Mononuclear cell (primary cell): ENCODE data around the gene TMEM116. TPM values are rescaled to one million over a fixed set of nuclear protein-coding genes. Genes with fewer than 3 reads are reported as not detected.
"Not testable (repeated sequence)": the region's sequence is repeated elsewhere in the genome, so short reads cannot be mapped to it uniquely, and the experiment has no call there.

ENCODE experiments used
- H3K27me3 ChIP-seq: 2 replicates; pipeline ENCODE4 v1.6.0; 2011; ENCODE audit warnings: low read length, control low read depth; ENCODE audit not compliant: insufficient read depth
- H3K4me1 ChIP-seq: 2 replicates; pipeline ENCODE4 v1.5.1; 2011; ENCODE audit warnings: mild to moderate bottlenecking, low read length, control low read depth; ENCODE audit not compliant: insufficient read depth
- H3K4me3 ChIP-seq: 2 replicates; pipeline ENCODE4 v1.5.1; 2011; ENCODE audit warnings: mild to moderate bottlenecking, low read length, moderate library complexity
- H3K9me3 ChIP-seq: 2 replicates; pipeline ENCODE4 v1.5.1; 2011; ENCODE audit warnings: low read depth, mild to moderate bottlenecking, control low read depth, low read length
- total RNA-seq: library from RNA; depleted of rRNA; stranded (reverse); fragments of >200 nt; gene quantifications from one replicate; pipeline ENCODE4 v1.2.3, GENCODE V29; 2012

The TMEM116 gene
- total RNA-seq, 1 donor, result 9.4 TPM

DNA sequence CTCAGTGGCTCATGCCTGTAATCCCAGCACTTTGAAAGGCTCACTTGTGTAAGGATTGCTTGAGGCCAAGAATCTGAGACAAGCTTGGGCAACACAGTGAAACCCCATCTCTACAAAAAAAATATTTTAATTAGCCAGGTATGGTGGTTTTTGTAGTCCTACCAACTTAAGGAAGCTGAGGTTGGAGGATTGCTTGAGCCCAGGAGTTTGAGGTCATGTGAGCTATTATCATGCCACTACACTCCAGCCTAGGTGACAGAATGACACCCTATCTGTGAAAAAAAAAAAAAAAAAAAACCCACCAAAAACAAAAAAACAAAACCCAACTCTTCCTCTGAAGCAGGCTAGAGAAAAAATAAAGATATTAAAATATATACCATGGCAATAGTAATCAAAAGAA, 41.2 kb downstream of the TMEM116 start:
- Histone ChIP-seq H3K9me3 (peaks cover 14% of the 10 kb centered on the region), H3K4me1 (no peaks in the 10 kb centered on the region), H3K4me3 (no peak overlapping the region), H3K27me3 (no peaks in the 10 kb centered on the region)

DNA sequence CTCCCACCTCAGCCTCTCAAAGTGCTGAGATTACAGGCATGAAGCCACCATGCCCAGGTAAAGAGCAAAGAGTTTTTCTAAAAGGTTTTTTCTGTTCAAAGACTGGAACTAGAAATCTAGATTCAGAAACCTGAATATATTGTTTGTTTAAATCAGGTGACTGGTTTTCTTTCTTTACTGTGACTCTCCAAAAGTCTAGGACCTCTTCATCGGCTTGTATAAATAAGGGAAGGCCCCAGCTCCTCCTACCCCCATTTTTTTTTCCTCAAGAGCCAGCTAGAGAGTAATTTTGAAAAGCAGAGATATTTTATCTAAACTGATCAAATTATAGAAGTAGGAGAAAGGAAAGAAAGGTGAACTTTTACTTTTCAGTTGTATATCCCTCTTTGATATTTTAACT, 48.0 kb downstream of the TMEM116 start:
- Histone ChIP-seq H3K27me3 (no peaks in the 10 kb centered on the region), H3K4me1 (no peaks in the 10 kb centered on the region), H3K9me3 (peaks cover under 1% of the 10 kb centered on the region), H3K4me3 (no peak overlapping the region)

DNA sequence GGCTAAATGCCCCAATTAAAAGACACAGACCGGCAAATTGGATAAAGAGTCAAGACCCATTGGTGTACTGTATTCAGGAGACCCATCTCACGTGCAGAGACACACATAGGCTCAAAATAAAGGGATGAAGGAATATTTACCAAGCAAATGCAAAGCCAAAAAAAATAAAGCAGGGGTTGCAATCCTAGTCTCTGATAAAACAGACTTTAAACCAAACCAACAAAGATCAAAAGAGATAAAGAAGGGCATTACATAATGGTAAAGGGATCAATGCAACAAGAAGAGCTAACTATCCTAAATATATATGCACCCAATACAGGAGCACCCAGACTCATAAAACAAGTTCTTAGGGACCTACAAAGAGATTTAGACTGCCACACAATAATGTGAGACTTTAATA, 53.4 kb downstream of the TMEM116 start:
- H3K4me3 ChIP-seq, H3K4me1 ChIP-seq, H3K9me3 ChIP-seq, H3K27me3 ChIP-seq: not testable (repeated sequence)

DNA sequence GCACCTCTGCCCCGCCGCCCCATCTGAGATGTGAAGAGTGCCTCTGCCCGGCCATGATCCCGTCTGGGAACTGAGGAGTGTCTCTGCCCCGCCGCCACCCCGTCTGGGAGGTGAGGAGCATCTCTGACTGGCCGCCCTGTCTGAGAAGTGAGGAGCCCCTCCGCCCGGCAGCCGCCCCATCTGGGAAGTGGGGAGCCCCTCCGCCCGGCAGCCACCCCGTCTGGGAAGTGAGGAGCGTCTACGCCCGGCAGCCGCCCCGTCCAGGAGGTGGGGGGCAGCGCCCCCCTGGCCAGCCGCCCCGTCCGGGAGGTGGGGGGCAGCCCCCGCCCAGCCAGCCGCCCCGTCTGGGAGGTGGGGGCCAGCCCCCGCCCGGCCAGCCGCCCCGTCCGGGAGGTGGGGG, 55.7 kb downstream of the TMEM116 start:
- H3K9me3 ChIP-seq, H3K4me1 ChIP-seq, H3K4me3 ChIP-seq, H3K27me3 ChIP-seq: not testable (repeated sequence)

DNA sequence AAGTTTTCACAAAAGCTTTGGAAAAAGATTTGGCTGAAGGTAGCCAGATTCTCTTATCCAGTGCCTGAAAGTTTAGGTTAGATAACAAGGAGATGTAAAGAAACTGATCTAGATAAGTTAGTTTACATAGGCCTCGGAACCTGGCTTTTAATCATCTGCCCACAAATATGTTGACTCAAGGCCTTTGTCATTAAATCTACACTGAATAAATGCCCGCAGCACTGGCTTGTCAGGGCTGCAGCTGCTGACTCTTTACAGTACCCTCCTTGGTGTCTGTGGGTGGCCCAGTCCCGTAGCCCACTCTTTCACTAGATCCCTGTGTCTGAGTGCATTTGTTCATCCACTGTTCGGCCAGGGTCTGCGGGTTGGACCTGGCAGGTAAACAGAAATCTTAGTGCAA, 58.0 kb downstream of the TMEM116 start:
- Histone ChIP-seq H3K27me3 (no peaks in the 10 kb centered on the region), H3K4me3 (no peak overlapping the region), H3K4me1 (no peaks in the 10 kb centered on the region), H3K9me3 (no peaks in the 10 kb centered on the region)

DNA sequence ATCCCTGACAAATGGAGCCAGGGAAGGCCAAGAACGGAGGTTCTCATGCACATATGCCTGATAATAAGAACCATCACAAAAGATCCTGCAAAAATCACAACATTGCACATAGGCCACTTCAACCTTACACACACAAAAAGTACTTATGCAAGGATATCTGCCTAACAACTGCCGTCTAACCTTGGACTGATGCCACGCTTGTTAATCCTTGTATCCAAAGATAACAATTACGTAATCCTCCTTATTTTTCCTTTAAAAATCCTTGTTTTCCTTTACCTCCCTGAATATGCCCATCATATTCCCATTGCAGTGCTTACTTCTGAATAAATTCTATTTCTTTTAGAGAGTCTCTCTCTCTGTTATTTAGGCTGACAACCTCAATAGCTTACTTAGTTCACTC, 59.5 kb downstream of the TMEM116 start:
- Histone ChIP-seq H3K27me3 (no peaks in the 10 kb centered on the region), H3K9me3 (no peaks in the 10 kb centered on the region), H3K4me3 (no peak overlapping the region), H3K4me1 (no peaks in the 10 kb centered on the region)

DNA sequence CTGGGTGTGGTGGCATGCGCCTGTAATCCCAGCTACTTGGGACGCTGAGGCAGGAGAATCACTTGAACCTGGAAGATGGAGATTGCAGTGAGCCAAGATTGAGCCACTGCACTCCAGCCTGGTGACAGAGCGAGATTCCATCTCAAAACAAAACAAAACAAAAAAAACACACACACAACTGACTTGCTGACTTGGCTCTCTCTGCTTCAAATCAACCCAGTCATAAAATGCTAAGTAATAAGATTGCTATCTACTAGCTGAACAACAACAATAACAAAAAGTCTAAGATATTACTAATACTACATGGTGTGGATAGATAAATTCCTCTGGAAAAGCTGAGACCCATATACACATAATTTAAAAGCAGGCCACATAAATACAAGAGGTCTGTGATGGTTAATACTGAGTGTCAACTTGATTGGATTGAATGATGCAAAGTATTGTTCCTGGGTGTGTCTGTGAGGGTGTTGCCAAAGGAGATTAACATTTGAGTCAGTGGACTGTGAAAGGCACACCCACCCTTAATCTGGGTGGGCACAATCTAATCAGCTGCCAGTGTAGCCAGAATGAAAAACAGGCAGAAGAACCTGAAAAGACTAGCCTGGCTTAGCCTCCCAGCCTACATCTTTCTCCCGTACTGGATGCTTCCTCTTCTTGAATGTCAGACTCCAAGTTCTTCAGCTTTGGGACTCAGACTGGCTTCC, 60.7 kb downstream of the TMEM116 start:
- H3K9me3 ChIP-seq, H3K4me3 ChIP-seq, H3K4me1 ChIP-seq, H3K27me3 ChIP-seq: not testable (repeated sequence)

DNA sequence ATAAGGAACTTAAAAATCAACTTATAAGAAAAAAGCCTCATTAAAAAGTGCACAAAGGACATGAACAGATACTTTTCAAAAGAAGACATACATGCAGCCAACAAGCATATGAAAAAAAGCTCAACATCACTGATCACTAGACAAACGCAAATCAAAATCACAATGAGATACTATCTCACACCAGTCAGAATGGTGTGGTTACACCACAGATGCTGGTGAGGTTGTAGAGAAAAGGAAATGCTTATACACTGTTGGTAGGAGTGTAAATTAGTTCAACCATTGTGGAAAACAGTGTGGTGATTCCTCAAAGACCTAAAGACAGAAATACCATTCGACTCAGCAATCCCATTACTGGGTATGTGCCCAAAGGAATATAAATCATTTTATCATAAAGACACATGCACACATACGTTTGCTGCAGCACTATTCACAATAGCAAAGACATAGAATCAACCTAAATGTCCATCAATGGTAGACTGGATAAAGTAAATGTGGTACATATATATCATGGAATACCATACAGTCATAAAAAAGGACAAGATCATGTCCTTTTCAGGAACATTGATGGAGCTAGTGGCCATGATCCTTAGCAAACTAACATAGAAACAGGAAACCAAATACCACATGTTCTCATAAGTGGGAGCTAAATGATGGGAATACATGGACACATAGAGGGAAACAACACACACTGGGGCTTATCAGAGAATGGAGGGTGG, 61.8 kb downstream of the TMEM116 start:
- H3K27me3 ChIP-seq, H3K4me1 ChIP-seq, H3K9me3 ChIP-seq, H3K4me3 ChIP-seq: not testable (repeated sequence)

DNA sequence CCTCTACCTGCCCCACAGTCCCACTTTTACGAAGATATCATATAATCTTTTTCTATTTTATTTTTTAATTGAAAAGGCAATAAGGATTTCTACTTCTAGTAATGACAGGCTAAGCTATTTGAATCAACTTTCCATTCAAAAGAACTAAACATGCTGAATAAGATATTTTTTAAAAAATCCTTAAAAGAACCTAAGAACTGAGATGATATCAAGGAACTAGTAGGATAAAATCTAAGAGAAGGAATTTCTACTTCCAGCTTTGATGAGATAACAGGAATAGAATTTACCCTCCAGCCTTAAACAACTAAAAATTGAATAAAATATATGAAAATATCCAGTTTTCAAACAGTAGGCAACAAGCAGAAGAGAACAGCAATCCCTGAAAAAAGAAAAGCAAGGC, 69.0 kb downstream of the TMEM116 start:
- Histone ChIP-seq H3K27me3 (no peaks in the 10 kb centered on the region), H3K4me1 (no peaks in the 10 kb centered on the region), H3K9me3 (no peaks in the 10 kb centered on the region), H3K4me3 (no peak overlapping the region)

DNA sequence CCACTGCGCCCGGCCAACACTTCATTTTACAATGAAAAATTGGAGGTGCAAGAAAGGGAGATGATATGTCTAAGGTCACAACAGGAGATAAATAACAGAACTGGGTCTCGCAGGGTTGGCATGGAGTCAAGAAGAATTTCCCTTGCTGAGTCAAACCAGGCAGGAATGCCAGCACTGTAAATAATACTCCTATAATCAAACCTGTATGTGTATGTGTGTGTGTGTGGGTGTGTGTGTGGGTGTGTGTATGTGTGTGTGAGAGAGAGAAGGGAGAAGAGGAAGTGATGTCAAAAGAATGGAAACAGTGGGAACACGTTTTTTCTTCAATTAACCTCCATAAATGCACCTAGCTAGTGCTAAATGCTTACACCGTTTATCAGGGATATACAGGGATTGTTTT, 70.4 kb downstream of the TMEM116 start:
- Histone ChIP-seq H3K9me3 (no peaks in the 10 kb centered on the region), H3K4me1 (no peaks in the 10 kb centered on the region), H3K4me3 (no peak overlapping the region), H3K27me3 (no peaks in the 10 kb centered on the region)

DNA sequence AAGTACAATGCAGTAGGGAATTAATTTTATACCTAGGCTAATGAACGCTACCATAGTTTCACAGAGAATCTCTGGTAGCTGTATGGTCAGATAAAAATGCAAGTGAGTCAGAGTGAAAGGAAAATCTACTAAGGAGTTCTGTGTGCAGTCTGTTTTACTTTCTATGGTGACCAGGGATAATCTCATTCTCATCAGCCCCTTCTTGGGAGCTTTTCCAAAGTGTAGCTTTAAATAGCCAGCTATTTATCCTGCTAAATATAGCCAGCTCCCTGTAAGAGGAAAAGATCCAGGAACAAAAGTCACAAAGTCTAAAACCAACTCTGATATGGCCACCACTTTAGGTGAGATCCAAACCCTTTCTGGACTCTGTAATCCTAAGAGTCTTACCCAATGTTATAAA, 75.5 kb downstream of the TMEM116 start:
- no peaks in the 10 kb centered on the region for H3K9me3 ChIP-seq
- no peak overlapping the region for H3K4me3 ChIP-seq
- no peaks in the 10 kb centered on the region for H3K4me1 ChIP-seq
- no peaks in the 10 kb centered on the region for H3K27me3 ChIP-seq

DNA sequence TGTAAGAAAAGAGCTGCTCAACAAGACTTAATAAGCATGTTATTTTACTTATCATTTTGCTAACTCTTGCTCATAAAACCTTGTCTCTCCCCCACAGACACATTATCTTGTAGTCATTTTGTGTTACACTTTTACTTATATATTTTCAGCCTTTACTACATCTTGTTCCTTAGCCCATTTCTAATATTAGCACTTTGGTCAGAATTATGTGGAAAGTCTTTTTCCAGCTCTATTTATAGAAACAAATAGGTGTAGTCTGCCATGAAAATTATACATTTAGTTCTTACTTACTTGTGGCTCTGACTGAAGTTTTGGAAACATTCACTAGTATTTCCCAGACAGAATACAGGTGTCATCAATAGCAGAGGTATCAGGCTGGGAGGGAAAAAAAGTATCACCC, 76.1 kb downstream of the TMEM116 start:
- H3K4me1 ChIP-seq, result no peaks in the 10 kb centered on the region
- H3K27me3 ChIP-seq, result no peaks in the 10 kb centered on the region
- no peak overlapping the region for H3K4me3 ChIP-seq
- H3K9me3 ChIP-seq, result no peaks in the 10 kb centered on the region

DNA sequence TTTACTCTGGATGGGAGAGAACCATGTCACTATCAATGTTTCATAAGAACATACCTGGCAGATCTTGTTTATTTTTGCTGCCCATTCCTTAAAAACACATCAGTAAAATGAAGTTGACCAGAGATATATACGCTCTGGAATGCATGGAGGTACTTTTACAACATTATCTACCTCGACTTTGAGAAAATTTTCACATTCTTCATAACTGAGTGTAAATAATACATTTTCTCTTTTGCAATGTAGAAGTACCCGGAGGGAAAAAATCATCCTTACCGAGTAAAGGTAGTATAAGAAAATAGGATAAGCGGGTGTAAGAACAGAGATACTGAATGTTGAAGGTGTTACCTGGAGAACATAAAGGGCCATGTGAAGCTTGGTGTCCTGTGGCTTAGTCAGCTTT, 80.7 kb downstream of the TMEM116 start:
- no peak overlapping the region for H3K4me3 ChIP-seq
- no peaks in the 10 kb centered on the region for H3K9me3 ChIP-seq
- no peaks in the 10 kb centered on the region for H3K27me3 ChIP-seq

DNA sequence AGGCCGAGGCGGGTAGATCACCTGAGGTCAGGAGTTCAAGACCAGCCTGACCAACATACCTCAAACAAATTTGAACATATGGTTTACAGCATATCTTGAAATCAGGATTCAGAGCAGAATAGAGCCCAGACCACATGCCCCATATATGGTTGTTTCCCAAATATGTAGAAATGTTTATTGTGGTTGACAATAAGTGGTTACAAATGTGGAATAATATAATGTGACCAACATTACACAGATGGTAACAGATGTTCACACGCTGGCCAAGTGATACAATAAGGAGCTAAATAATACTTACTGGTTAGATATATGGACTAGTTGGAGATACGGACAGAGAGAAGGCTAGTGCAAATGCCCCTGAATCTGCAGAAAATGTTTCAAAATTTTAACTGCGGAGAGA, 85.6 kb downstream of the TMEM116 start:
- Histone ChIP-seq H3K4me3 (no peak overlapping the region), H3K4me1 (no peaks in the 10 kb centered on the region), H3K27me3 (no peaks in the 10 kb centered on the region), H3K9me3 (no peaks in the 10 kb centered on the region)

More for the DNA sequence above, 80.7 kb downstream of the TMEM116 start:
- H3K4me1 ChIP-seq, result no peaks in the 10 kb centered on the region

DNA sequence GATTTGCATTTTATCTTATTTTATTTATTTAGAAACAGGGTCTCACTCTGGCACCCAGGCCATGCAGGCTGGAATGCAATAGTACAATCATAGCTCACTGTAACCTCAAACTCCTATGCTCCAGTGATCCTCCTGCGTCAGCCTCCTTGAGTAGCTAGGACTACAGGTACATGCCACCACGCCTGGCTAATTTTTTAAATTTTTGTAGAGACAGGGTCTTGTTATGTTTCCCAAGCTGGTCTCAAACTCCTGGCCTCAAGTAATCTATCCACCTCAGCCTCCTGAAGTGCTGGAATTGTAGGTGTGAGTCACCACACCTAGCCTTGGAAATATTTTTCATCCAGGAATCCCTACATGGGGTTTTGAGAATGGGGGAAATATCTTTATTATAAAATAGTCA, 86.3 kb downstream of the TMEM116 start:
- no peaks in the 10 kb centered on the region for H3K27me3 ChIP-seq
- no peaks in the 10 kb centered on the region for H3K4me1 ChIP-seq
- H3K9me3 ChIP-seq, result no peaks in the 10 kb centered on the region
- H3K4me3 ChIP-seq, result no peak overlapping the region

DNA sequence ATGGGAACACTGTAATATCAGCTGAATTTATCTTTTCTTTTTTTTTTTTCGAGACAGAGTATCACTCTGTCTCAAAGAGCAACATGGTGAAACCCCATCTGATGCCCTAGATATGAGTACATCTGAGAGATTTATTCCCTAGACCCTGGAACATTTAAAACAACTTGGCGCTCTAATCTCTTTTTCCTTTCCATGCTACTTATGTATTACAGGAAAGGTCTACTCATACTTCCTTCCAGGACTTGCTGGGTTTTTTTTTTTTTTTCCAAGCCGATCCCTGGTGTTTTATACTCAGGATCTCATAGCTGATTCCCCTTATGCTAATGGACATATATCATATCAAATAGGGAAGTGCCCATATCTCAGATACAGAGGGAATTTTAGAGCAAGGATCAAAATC, 87.8 kb downstream of the TMEM116 start:
- Histone ChIP-seq H3K9me3 (no peaks in the 10 kb centered on the region), H3K27me3 (no peaks in the 10 kb centered on the region), H3K4me3 (no peak overlapping the region), H3K4me1 (no peaks in the 10 kb centered on the region)
